IMR-90 (cell line): ENCODE results near the gene SLC18A2. TPM values are rescaled to one million over a fixed set of nuclear protein-coding genes. Genes with fewer than 3 reads are reported as not detected.

Experiments used
- ATAC-seq: fragments of 200-7000 bp; cut with Tn5 transposase; 2 replicates; pipeline ENCODE4 v1.9.1; 2020; ENCODE audit warnings: low read depth, mild to moderate bottlenecking, moderate library complexity
- BruUV-seq: library from RNA; stranded (reverse); fragments of 400-500 nt; replicated peaks from 2 replicates; lab custom pipeline; 2021; lab: Mats Ljungman, UMichigan
- CTCF ChIA-PET: fragments of 300-600 bp; formaldehyde crosslinking; extraction: SDS; loops from one replicate; lab custom pipeline; 2021; ENCODE audit warnings: antibody characterized with exemption; lab: Yijun Ruan, JAX
- POLR2A ChIA-PET: fragments of 300-600 bp; sonication (Branson Sonifier 250); formaldehyde crosslinking; loops from one replicate; lab custom pipeline; 2022; ENCODE audit warnings: antibody characterized with exemption; ENCODE audit not compliant: unreplicated experiment; lab: Charles Lee
- DNase-seq: peaks from one replicate; pipeline ENCODE4 v3.0.0; 2013
- H2AFZ ChIP-seq: replicated peaks from 2 replicates; pipeline ENCODE3; 2013; ENCODE audit warnings: low read length, mild to moderate bottlenecking; ENCODE audit not compliant: poor library complexity
- H2AK5ac ChIP-seq: 2 replicates; pipeline ENCODE4 v1.6.1; 2013; ENCODE audit warnings: low read depth, low read length, inconsistent platforms
- H2AK9ac ChIP-seq: replicated peaks from 2 replicates; pipeline ENCODE3; 2013; ENCODE audit warnings: mild to moderate bottlenecking, low read depth, low read length, moderate library complexity; ENCODE audit not compliant: poor library complexity
- H2BK120ac ChIP-seq: 2 replicates; pipeline ENCODE4 v1.6.1; 2013; ENCODE audit warnings: low read depth, low read length, inconsistent platforms
- H2BK15ac ChIP-seq: 3 replicates; pipeline ENCODE4 v1.6.1; 2013; ENCODE audit warnings: low read depth, low read length, inconsistent platforms
- H2BK20ac ChIP-seq: 2 replicates; pipeline ENCODE4 v1.6.1; 2013; ENCODE audit warnings: low read depth, mild to moderate bottlenecking, inconsistent platforms, low read length, moderate library complexity
- H2BK5ac ChIP-seq: 2 replicates; pipeline ENCODE4 v1.6.1; 2013; ENCODE audit warnings: mild to moderate bottlenecking, low read depth, low read length, inconsistent platforms; ENCODE audit not compliant: poor library complexity, severe bottlenecking
- H3K14ac ChIP-seq: replicated peaks from 2 replicates; pipeline ENCODE4 v1.6.1; 2013; ENCODE audit warnings: low read depth, low read length, inconsistent platforms
- H3K18ac ChIP-seq: 2 replicates; pipeline ENCODE4 v1.6.1; 2013; ENCODE audit warnings: low read depth, low read length, control low read depth
- H3K23ac ChIP-seq: 2 replicates; pipeline ENCODE4 v1.6.1; 2013; ENCODE audit warnings: low read depth, low read length, inconsistent platforms
- H3K27ac ChIP-seq: 2 replicates; pipeline ENCODE4 v1.5.1; 2013; ENCODE audit warnings: mild to moderate bottlenecking, control low read depth, low read length; ENCODE audit not compliant: insufficient read depth
- H3K27me3 ChIP-seq: 2 replicates; pipeline ENCODE4 v1.6.1; 2013; ENCODE audit warnings: low read length; ENCODE audit not compliant: control insufficient read depth, insufficient read depth
- H3K36me3 ChIP-seq: 2 replicates; pipeline ENCODE4 v1.6.1; 2013; ENCODE audit warnings: low read length, mixed read lengths; ENCODE audit not compliant: control insufficient read depth, insufficient read depth
- H3K4ac ChIP-seq: 2 replicates; pipeline ENCODE4 v1.6.1; 2013; ENCODE audit warnings: low read depth, low read length, inconsistent platforms
- H3K4me1 ChIP-seq: 2 replicates; pipeline ENCODE4 v1.6.1; 2013; ENCODE audit warnings: low read length, mixed read lengths; ENCODE audit not compliant: control insufficient read depth, insufficient read depth
- H3K4me2 ChIP-seq: 2 replicates; pipeline ENCODE4 v1.6.1; 2013; ENCODE audit warnings: low read depth, mild to moderate bottlenecking, control low read depth, low read length, moderate library complexity
- H3K4me3 ChIP-seq: 2 replicates; pipeline ENCODE4 v1.5.1; 2013; ENCODE audit warnings: low read depth, mild to moderate bottlenecking, control low read depth, low read length, moderate library complexity; ENCODE audit not compliant: insufficient read depth
- H3K56ac ChIP-seq: 2 replicates; pipeline ENCODE4 v1.6.1; 2013; ENCODE audit warnings: low read length, inconsistent platforms; ENCODE audit not compliant: insufficient read depth; ENCODE audit errors: extremely low read depth
- H3K79me1 ChIP-seq, 2 experiments: 2 replicates each; pipeline ENCODE4 v1.6.1; 2013; ENCODE audit warnings: low read length in 2 of 2, inconsistent platforms in 1 of 2, low read depth in 1 of 2
- H3K9ac ChIP-seq: 2 replicates; pipeline ENCODE4 v1.6.1; 2013; ENCODE audit warnings: low read depth, low read length, control low read depth
- H3K9me1 ChIP-seq: 2 replicates; pipeline ENCODE4 v1.6.1; 2013; ENCODE audit warnings: low read length, inconsistent platforms; ENCODE audit not compliant: insufficient read depth
- H3K9me3 ChIP-seq: 2 replicates; pipeline ENCODE4 v1.6.1; 2013; ENCODE audit warnings: low read length; ENCODE audit not compliant: control insufficient read depth, insufficient read depth
- H4K20me1 ChIP-seq: 2 replicates; pipeline ENCODE4 v1.6.1; 2013; ENCODE audit warnings: low read length, inconsistent platforms; ENCODE audit not compliant: insufficient read depth
- H4K5ac ChIP-seq: 2 replicates; pipeline ENCODE4 v1.6.1; 2013; ENCODE audit warnings: mild to moderate bottlenecking, low read depth, low read length, control low read depth
- H4K8ac ChIP-seq, 2 experiments: 2 replicates each; pipeline ENCODE4 v1.6.1; 2013; ENCODE audit warnings: low read depth in 2 of 2, low read length in 2 of 2, control low read depth in 1 of 2, inconsistent platforms in 1 of 2
- H4K91ac ChIP-seq: 2 replicates; pipeline ENCODE4 v1.6.1; 2013; ENCODE audit warnings: low read depth, low read length, inconsistent platforms; ENCODE audit not compliant: insufficient read depth
- MAZ ChIP-seq: IDR thresholded peaks from 2 replicates; pipeline ENCODE4 v1.6.1; 2012; ENCODE audit warnings: low read depth, mild to moderate bottlenecking, low read length, improper control_type of control experiment, moderate library complexity, borderline replicate concordance
- WGBS, 2 experiments: methylation state at CpG; one replicate each; pipeline versions ENCODE4 v1.1.5 to v1.1.7; 2013; ENCODE audit warnings: missing lambda C conversion rate in 2 of 2; ENCODE audit not compliant: insufficient read length in 1 of 2; ENCODE audit errors: extremely low coverage in 2 of 2; 5-methylcytosine and 5-hydroxymethylcytosine counted together
- dilution Hi-C: fragments of 300-500 bp; cut with HindIII; formaldehyde crosslinking; loops from one replicate; pipeline ENCODE4 v1.14.3; 2018; ENCODE audit warnings: low sequenced_read_pairs; ENCODE audit not compliant: unreplicated experiment
- in situ Hi-C: fragments of 300-500 bp; cut with MboI; formaldehyde crosslinking; loops from 3 replicates; pipeline ENCODE4 v1.14.3; 2019; ENCODE audit warnings: low sequenced_read_pairs, inconsistent platforms, mixed read lengths
- intact Hi-C: fragments of 100-400 bp; cut with micrococcal nuclease; formaldehyde crosslinking; loops from 2 replicates; pipeline ENCODE4 v1.10.0; 2022
- polyA plus RNA-seq, 3 experiments: library from polyadenylated mRNA; depleted of rRNA; stranded (reverse); fragments of >200 nt; gene quantifications; 2 replicates each; pipeline ENCODE4 v1.2.3, GENCODE V29; 2012; ENCODE audit warnings: low replicate concordance in 1 of 3
- total RNA-seq: library from RNA; depleted of rRNA; stranded (reverse); fragments of >200 nt; gene quantifications from 2 replicates; pipeline ENCODE4 v1.2.3, GENCODE V29; 2012
- TF ChIP-seq, protein P1 (sequence below): fragments of 150-350 bp; IDR thresholded peaks from 2 replicates; pipeline ENCODE4 v1.6.1; 2017; ENCODE audit warnings: mild to moderate bottlenecking, antibody characterized with exemption, low read length, low read depth

Gene SLC18A2
- total and polyA plus RNA-seq, 2 of the 4 experiments (the other 2 are of a cell fraction): not detected

DNA sequence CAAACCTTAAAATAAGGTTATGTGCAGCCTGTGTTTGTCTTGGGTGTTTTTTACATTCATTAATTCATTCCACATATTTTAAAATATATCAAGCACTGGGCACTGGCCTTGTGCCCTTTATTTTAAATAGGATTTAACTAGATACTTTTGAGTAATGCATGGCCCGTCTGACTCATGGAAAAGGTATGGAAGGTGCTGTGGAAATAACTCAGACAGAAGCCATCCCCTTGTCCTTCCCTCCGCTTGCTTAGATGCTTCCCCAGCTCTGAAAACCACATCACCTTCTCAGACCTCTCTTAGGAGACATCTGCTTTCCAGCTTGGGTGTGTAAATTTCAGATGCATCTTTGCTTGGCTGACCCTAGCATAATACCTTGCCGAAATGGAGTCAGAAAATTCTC lies 30.5 kb downstream of the SLC18A2 start:
- Histone ChIP-seq H3K18ac (no peak overlapping the region), H2AK9ac (no peak overlapping the region), H3K56ac (no peak overlapping the region), H3K79me1 (no peaks in the 10 kb centered on the region), H3K4ac (no peak overlapping the region), H2BK120ac (no peak overlapping the region), H2BK15ac (no peak overlapping the region), H4K91ac (no peak overlapping the region), H3K4me2 (no peak overlapping the region), H2BK20ac (no peak overlapping the region), H3K27me3 (no peaks in the 10 kb centered on the region), H2BK5ac (no peak overlapping the region), H2AK5ac (no peak overlapping the region), H3K36me3 (no peaks in the 10 kb centered on the region), H3K23ac (no peak overlapping the region), H3K14ac (no peak overlapping the region), H4K5ac (no peak overlapping the region), H4K8ac (no peak overlapping the region), H2AFZ (no peak overlapping the region), H3K4me3 (no peak overlapping the region), H3K9me3 (no peaks in the 10 kb centered on the region), H3K27ac (no peak overlapping the region), H3K9me1 (no peaks in the 10 kb centered on the region; the same call in 1 of the 2 replicates), H4K20me1 (no peaks in the 10 kb centered on the region), H3K4me1 (no peaks in the 10 kb centered on the region), H3K9ac (no peak overlapping the region)
- dilution Hi-C loops: no loop called here
- ATAC-seq (no peak), DNase-seq (peak; percentile 23)
- BruUV-seq: no TSS peak
- TF ChIP-seq, protein P1, sequence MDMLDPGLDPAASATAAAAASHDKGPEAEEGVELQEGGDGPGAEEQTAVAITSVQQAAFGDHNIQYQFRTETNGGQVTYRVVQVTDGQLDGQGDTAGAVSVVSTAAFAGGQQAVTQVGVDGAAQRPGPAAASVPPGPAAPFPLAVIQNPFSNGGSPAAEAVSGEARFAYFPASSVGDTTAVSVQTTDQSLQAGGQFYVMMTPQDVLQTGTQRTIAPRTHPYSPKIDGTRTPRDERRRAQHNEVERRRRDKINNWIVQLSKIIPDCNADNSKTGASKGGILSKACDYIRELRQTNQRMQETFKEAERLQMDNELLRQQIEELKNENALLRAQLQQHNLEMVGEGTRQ: no peak
- TF ChIP-seq MAZ: no peak
- ChIA-PET CTCF (no interaction called here), POLR2A (no interaction called here)
- in situ Hi-C loops: no loop called here
- no CpG with 5 or more reads among the region's 3 CpGs for WGBS, 2 experiments
- intact Hi-C loops: no loop called here
